ENCODE results near the gene DRC7.
"Not testable (repeated sequence)": the region's sequence is repeated elsewhere in the genome, so short reads cannot be mapped to it uniquely, and the experiment has no call there.

DRC7 gene

DNA sequence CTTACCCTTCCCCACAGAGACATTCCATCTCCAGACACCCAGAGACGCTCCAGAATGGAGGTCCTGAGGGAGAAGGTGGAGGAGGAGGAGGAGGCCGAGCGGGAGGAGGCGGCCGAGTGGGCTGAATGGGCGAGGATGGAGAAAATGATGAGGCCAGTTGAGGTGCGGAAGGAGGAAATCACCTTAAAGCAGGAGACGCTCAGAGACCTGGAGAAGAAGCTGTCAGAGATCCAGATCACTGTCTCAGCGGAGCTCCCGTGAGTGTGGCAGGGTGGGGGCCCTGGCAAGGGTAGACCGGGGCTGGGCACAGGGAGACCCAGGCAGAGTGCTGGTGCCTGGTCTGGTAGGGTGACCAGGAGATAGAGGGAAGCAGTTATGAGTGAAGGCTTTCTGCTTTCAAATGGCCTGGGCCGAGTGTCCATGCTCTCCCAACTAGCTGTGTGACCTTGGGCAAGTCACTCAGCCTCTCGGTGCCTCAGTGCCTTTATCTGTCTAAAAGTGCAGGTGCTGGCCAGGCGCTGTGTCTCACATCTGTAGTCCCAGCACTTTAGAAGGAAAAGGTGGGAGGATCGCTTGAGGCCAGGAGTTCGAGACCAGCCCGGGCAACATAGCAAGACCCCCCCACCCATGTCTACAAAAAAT is 3.4 kb downstream of the DRC7 start:
- DNase-seq = no peak

- DNase-seq = no peak
Measured at GRCh38 chr16:57698812-57699405, 4.3 kb downstream of the DRC7 start.

GRCh38 chr16:57699481-57699880 is 4.9 kb downstream of the DRC7 start:
- no peak for DNase-seq

GRCh38 chr16:57699899-57700298 is 5.3 kb downstream of the DRC7 start:
- DNase-seq = no peak

GRCh38 chr16:57700781-57701551 is 6.4 kb downstream of the DRC7 start:
- no peak for DNase-seq

- DNase-seq = no peak
Measured at GRCh38 chr16:57701759-57702371, 7.3 kb downstream of the DRC7 start.

- DNase-seq = no peak
Measured at GRCh38 chr16:57703416-57704010, 8.9 kb downstream of the DRC7 start.

- no peak for DNase-seq
Measured at GRCh38 chr16:57704011-57704904, 9.7 kb downstream of the DRC7 start.

DNA sequence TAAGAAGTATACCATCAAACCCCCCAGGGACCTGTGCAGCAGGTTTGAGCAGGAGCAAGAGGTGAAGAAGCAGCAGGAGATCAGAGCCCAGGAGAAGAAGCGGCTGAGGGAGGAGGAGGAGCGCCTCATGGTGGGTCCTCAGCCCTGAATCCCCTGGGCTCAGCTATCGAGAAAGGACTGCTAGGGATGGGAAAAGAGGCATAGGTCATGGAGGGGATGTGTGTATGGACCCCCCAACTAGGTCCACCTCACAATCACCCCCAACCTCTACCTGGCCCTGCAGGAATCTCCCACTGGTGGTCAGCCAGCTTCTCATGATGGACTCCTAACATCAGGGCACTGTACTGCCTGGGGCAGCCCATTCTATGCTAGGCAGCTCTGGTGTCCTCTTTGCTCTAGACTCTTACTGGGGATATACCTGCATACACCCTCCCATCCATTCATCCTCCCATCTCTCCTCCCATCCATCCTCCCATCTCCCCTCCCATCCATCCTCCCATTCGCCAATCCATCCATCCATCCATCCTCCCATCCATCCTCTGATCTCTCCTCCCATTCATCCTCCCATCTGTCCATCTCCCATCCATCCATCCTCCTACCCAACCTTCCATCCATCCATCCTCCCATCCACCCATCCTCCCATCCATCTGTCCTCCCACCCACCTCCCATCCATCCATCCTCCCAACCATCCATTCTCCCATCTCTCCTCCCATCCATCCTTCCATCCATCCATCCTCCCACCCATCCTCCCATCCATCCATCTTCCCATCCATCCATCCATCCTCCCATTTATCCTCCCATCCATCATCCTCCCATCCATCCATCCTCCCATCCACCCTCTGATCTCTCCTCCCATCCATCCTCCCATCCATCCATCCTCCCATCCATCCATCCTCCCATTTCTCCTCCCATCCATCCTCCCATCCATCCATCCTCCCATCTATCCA is 10.6 kb downstream of the DRC7 start:
- no peak for DNase-seq

DNA sequence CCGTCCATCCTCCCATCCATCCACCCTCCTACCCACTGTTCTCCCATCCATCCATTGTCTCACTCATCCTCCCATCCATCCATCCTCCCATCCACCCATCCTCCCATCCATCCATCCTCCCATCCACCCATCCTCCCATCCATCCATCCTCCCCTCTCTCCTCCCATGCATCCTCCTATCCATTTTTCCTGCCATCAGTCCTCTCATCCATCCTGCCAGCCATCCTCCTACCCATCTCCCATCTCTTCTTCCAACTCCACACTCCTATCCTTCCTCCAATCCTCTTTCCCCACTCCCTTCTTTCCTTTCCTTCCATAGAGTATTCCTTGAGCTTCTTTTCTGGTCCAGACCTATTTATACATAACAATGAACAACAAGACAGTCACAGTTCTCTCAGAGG is 12.1 kb downstream of the DRC7 start:
- no peak for DNase-seq

- no peak for DNase-seq
Measured at GRCh38 chr16:57707331-57707730, 12.7 kb downstream of the DRC7 start.

GRCh38 chr16:57708168-57708567 is 13.6 kb downstream of the DRC7 start:
- DNase-seq = no peak

- no peak for DNase-seq
Measured at GRCh38 chr16:57709663-57710062, 15.1 kb downstream of the DRC7 start.

DNA sequence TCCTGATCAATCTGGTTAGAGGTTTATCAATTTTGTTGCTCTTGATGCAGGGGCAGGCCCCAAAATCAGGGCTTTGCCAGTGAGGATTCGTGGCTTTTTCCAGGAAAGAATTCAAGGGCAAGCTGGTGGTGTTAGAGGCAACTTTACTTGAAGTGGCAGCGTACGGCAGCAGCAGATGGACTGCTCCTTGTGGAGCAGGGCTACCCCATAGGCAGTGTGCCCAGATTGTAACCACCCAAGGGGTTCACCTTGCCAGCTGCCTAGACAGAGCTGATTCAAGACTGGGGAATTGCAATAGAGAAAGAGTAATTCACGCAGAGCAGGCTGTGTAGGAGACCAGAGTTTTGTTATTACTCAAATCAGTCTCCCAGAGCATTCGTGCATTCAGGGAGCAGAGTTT is 16.7 kb downstream of the DRC7 start:
- peak; percentile 93 for DNase-seq

GRCh38 chr16:57711993-57712392 is 17.4 kb downstream of the DRC7 start:
- DNase-seq = peak; percentile 60

GRCh38 chr16:57712569-57712968 is 18.0 kb downstream of the DRC7 start:
- not testable (repeated sequence) for DNase-seq

GRCh38 chr16:57713596-57713995 is 19.0 kb downstream of the DRC7 start:
- DNase-seq = no peak

- DNase-seq = no peak
Measured at GRCh38 chr16:57714047-57714446, 19.4 kb downstream of the DRC7 start.

- DNase-seq = no peak
Measured at GRCh38 chr16:57720142-57720575, 25.6 kb downstream of the DRC7 start.

DNA sequence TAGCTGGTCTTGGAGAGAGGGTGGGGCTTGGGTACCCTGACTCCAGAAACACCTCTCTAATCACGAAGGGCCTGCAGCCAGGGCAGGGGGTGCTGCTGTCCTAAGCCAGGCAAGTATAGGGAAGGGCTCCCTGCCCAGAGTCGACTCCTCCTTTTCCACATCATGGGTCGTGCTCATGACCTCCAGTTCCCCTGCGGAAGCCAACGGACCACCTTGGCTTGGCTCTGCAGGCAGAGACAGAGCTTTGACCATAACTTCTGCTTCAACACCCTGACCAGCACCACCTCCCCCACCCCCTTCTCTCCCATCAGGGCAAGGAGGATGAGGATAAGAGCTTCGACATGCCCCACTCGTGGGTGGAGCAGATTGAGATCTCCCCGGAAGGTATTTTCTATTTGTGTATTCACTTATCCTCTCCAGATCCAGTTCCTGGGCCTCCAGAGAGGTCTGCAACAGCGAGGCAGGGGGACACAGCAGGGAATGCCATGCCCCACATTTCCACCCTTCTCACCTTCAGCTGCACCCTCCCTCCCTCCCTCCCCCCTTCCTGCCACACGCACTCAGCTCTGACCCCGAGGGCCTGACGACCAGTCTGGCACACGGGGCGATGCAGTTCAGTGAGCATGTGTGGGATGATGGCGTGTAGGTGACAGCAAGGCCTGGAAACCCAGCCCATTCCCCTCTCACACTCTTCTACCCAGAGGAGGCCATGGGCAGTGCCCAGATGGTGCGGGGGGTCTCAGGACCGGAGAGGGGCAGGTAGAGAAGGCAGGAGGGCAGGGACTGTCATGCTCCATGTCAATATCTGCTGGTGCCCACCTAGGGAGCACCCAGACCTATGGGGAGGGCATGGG is 27.0 kb downstream of the DRC7 start:
- no peak for DNase-seq
